Muscle layer of colon (tissue), 2 donors: ENCODE measurements around the gene C8G.

Experiments used
- H3K27ac ChIP-seq: one replicate; pipeline ENCODE4 v1.7.0; 2013; ENCODE audit warnings: low read depth, mild to moderate bottlenecking, low read length, moderate library complexity
- H3K27me3 ChIP-seq, 2 donors: one replicate each; pipeline ENCODE4 v1.7.0; 2013; ENCODE audit warnings: low read length in 2 of 2, mild to moderate bottlenecking in 2 of 2; ENCODE audit not compliant: insufficient read depth in 2 of 2, control insufficient read depth in 1 of 2
- H3K36me3 ChIP-seq: one replicate; pipeline ENCODE4 v1.7.0; 2013; ENCODE audit warnings: mild to moderate bottlenecking, low read length; ENCODE audit not compliant: insufficient read depth
- H3K4me1 ChIP-seq: one replicate; pipeline ENCODE4 v1.7.0; 2013; ENCODE audit warnings: mild to moderate bottlenecking, low read length; ENCODE audit not compliant: insufficient read depth
- H3K4me3 ChIP-seq, 2 donors: one replicate each; pipeline ENCODE4 v1.7.0; 2013; ENCODE audit warnings: low read length in 2 of 2, low read depth in 1 of 2, mild to moderate bottlenecking in 1 of 2, moderate library complexity in 1 of 2
- H3K9ac ChIP-seq: one replicate; pipeline ENCODE4 v1.7.0; 2013; ENCODE audit warnings: low read length
- H3K9me3 ChIP-seq: one replicate; pipeline ENCODE4 v1.7.0; 2013; ENCODE audit warnings: mild to moderate bottlenecking, low read length
- donor health status: abdominal sarcoma.
- donor health status: Adenocarcinoma of cecum.

Gene C8G

GRCh38 chr9:136951541-136952320, 6.7 kb downstream of the C8G start, which contains the start of gene LCN12:
TSS of gene LCN12 (plus strand) at chr9:136952273. CDS start at chr9:136952328, 55 bp downstream.
- Histone ChIP-seq H3K36me3 (no peaks in the 10 kb centered on the region), H3K27me3 (no peaks in the 10 kb centered on the region), H3K27ac (no peak within 1 kb of the TSS), H3K9ac (no peak within 1 kb of the TSS), H3K4me1 (no peaks in the 10 kb centered on the region), H3K4me3 (no peak within 1 kb of the TSS), H3K9me3 (no peaks in the 10 kb centered on the region)

GRCh38 chr9:136952321-136952850, 7.3 kb downstream of the C8G start:
- no peak overlapping the region for H3K9ac ChIP-seq
- no peak overlapping the region for H3K4me3 ChIP-seq
- no peaks in the 10 kb centered on the region for H3K9me3 ChIP-seq
- H3K36me3 ChIP-seq, result no peaks in the 10 kb centered on the region
- H3K4me1 ChIP-seq, result no peaks in the 10 kb centered on the region
- H3K27me3 ChIP-seq, result no peaks in the 10 kb centered on the region
- no peak overlapping the region for H3K27ac ChIP-seq

- no peak overlapping the region for H3K27ac ChIP-seq
- no peak overlapping the region for H3K9ac ChIP-seq
- H3K4me1 ChIP-seq, result no peaks in the 10 kb centered on the region
- H3K36me3 ChIP-seq, result no peaks in the 10 kb centered on the region
- no peak overlapping the region for H3K4me3 ChIP-seq
- no peaks in the 10 kb centered on the region for H3K9me3 ChIP-seq
- H3K27me3 ChIP-seq, result no peaks in the 10 kb centered on the region
These were observed 8.1 kb downstream of the C8G start for GRCh38 chr9:136952876-136953770.

GRCh38 chr9:136953771-136954269, 8.8 kb downstream of the C8G start:
- Histone ChIP-seq H3K9ac (no peak overlapping the region), H3K9me3 (no peaks in the 10 kb centered on the region), H3K4me3 (no peak overlapping the region), H3K4me1 (no peaks in the 10 kb centered on the region), H3K27ac (no peak overlapping the region), H3K27me3 (no peaks in the 10 kb centered on the region), H3K36me3 (no peaks in the 10 kb centered on the region)

GRCh38 chr9:136954270-136955083, 9.4 kb downstream of the C8G start:
- Histone ChIP-seq H3K27ac (no peak overlapping the region), H3K4me1 (no peaks in the 10 kb centered on the region)

GRCh38 chr9:136955202-136955942, 10.3 kb downstream of the C8G start:
- Histone ChIP-seq H3K4me1 (no peaks in the 10 kb centered on the region), H3K36me3 (no peaks in the 10 kb centered on the region), H3K27me3 (no peaks in the 10 kb centered on the region), H3K9ac (no peak overlapping the region), H3K4me3 (no peak overlapping the region), H3K9me3 (no peaks in the 10 kb centered on the region), H3K27ac (no peak overlapping the region)

More at GRCh38 chr9:136954270-136955083, 9.4 kb downstream of the C8G start:
- Histone ChIP-seq H3K9ac (no peak overlapping the region), H3K36me3 (no peaks in the 10 kb centered on the region), H3K27me3 (no peaks in the 10 kb centered on the region), H3K4me3 (no peak overlapping the region), H3K9me3 (no peaks in the 10 kb centered on the region)

- Histone ChIP-seq H3K9me3 (no peaks in the 10 kb centered on the region), H3K4me1 (no peaks in the 10 kb centered on the region), H3K4me3 (no peak overlapping the region), H3K27ac (no peak overlapping the region), H3K9ac (no peak overlapping the region), H3K36me3 (no peaks in the 10 kb centered on the region), H3K27me3 (no peaks in the 10 kb centered on the region)
These were observed 10.9 kb downstream of the C8G start for GRCh38 chr9:136955943-136956335.

GRCh38 chr9:136956604-136957003, 11.6 kb downstream of the C8G start:
- Histone ChIP-seq H3K9ac (no peak overlapping the region), H3K9me3 (no peaks in the 10 kb centered on the region), H3K4me1 (no peaks in the 10 kb centered on the region), H3K36me3 (no peaks in the 10 kb centered on the region), H3K27me3 (no peaks in the 10 kb centered on the region), H3K27ac (no peak overlapping the region), H3K4me3 (no peak overlapping the region)

- Histone ChIP-seq H3K27ac (no peak overlapping the region), H3K9me3 (no peaks in the 10 kb centered on the region), H3K4me3 (no peak overlapping the region), H3K4me1 (no peaks in the 10 kb centered on the region), H3K36me3 (no peaks in the 10 kb centered on the region), H3K27me3 (no peaks in the 10 kb centered on the region), H3K9ac (no peak overlapping the region)
These were observed 12.4 kb downstream of the C8G start for GRCh38 chr9:136957461-136957860.

GRCh38 chr9:136957901-136958300, 12.9 kb downstream of the C8G start:
- Histone ChIP-seq H3K36me3 (no peaks in the 10 kb centered on the region), H3K27me3 (no peaks in the 10 kb centered on the region), H3K4me1 (no peaks in the 10 kb centered on the region), H3K9me3 (no peaks in the 10 kb centered on the region), H3K4me3 (no peak overlapping the region), H3K27ac (no peak overlapping the region), H3K9ac (no peak overlapping the region)
